ENCODE measurements around the gene CTSL.

- TF ChIP-seq CTCF (conservative IDR thresholded peaks at IDR 0.05; ENCODE audit: low read depth, low read length), result no peak
- TF ChIP-seq EZH2 (IDR thresholded peaks at IDR 0.05; ENCODE audit: borderline replicate concordance, low read depth, low read length, poor library complexity, severe bottlenecking), result no peak
Measured at GRCh38 chr9:87713988-87714330, 12.0 kb upstream of the CTSL start.

Data from A673 (cell line).